H1 (cell line): ENCODE results near the gene PCDHGA1. TPM values are rescaled to one million over a fixed set of nuclear protein-coding genes. Genes with fewer than 3 reads are reported as not detected.

Experiments used
- CTCF ChIA-PET: fragments of 300-600 bp; sonication (Branson Sonifier 250); formaldehyde crosslinking; loops from one replicate; lab custom pipeline; 2021; ENCODE audit not compliant: partially characterized antibody; lab: Charles Lee
- POLR2A ChIA-PET: fragments of 300-600 bp; sonication (Branson Sonifier 250); formaldehyde crosslinking; loops from one replicate; lab custom pipeline; 2021; ENCODE audit warnings: inconsistent platforms; ENCODE audit not compliant: partially characterized antibody; lab: Charles Lee
- DNase-seq, 2 experiments: peaks; one replicate each; pipeline versions ENCODE4 v3.0.0 to v3.0.0-alpha.2; 2010 to 2022; ENCODE audit warnings: low spot score in 2 of 2, low read depth in 1 of 2, mixed read lengths in 1 of 2
- FAIRE-seq: peaks from 2 replicates; lab custom pipeline; 2011; peaks lifted over from hg19 to GRCh38; lab: Jason Lieb, UNC
- H2AFZ ChIP-seq: 2 replicates; pipeline ENCODE4 v1.8.1; 2012; ENCODE audit warnings: low read length, inconsistent platforms
- H2AK5ac ChIP-seq: 2 replicates; pipeline ENCODE4 v1.6.1; 2013; ENCODE audit warnings: low read depth, low read length
- H2BK120ac ChIP-seq: replicated peaks from 2 replicates; pipeline ENCODE3; 2013; ENCODE audit warnings: low read depth, low read length, inconsistent platforms
- H2BK12ac ChIP-seq: 2 replicates; pipeline ENCODE4 v1.6.1; 2013; ENCODE audit warnings: low read depth, low read length
- H2BK15ac ChIP-seq: 2 replicates; pipeline ENCODE4 v1.6.1; 2013; ENCODE audit warnings: low read length
- H2BK20ac ChIP-seq: 2 replicates; pipeline ENCODE4 v1.6.1; 2013; ENCODE audit warnings: low read length
- H2BK5ac ChIP-seq: 2 replicates; pipeline ENCODE4 v1.6.1; 2013; ENCODE audit warnings: low read depth, low read length
- H3K14ac ChIP-seq: 2 replicates; pipeline ENCODE4 v1.6.1; 2013; ENCODE audit warnings: inconsistent platforms; ENCODE audit not compliant: insufficient read length
- H3K18ac ChIP-seq: 2 replicates; pipeline ENCODE4 v1.6.1; 2013; ENCODE audit warnings: low read length; ENCODE audit errors: extremely low read depth
- H3K23ac ChIP-seq: 2 replicates; pipeline ENCODE4 v1.6.1; 2013; ENCODE audit warnings: inconsistent platforms; ENCODE audit not compliant: insufficient read length
- H3K23me2 ChIP-seq: 2 replicates; pipeline ENCODE4 v1.6.1; 2013; ENCODE audit warnings: low read depth, low read length
- H3K27ac ChIP-seq: 2 replicates; pipeline ENCODE4 v1.6.1; 2011; ENCODE audit warnings: low read depth, low read length, inconsistent platforms
- H3K27me3 ChIP-seq, 4 experiments: replicated peaks in 1 of 4; 1 replicate in 1 of 4; 2 replicates in 3 of 4; pipeline versions ENCODE4 v1.6.1 to v1.8.1; 2011 to 2013; ENCODE audit warnings: low read length in 3 of 4, mild to moderate bottlenecking in 3 of 4, inconsistent platforms in 2 of 4, mixed read lengths in 2 of 4, moderate library complexity in 1 of 4; ENCODE audit not compliant: control insufficient read depth in 3 of 4, insufficient read depth in 3 of 4; ENCODE audit errors: extremely low read depth in 1 of 4
- H3K36me3 ChIP-seq, 4 experiments: 2 replicates each; pipeline versions ENCODE4 v1.6.1 to v1.8.1; 2011 to 2013; ENCODE audit warnings: mild to moderate bottlenecking in 4 of 4, low read length in 3 of 4, moderate library complexity in 2 of 4, control low read depth in 1 of 4, inconsistent platforms in 1 of 4; ENCODE audit not compliant: insufficient read depth in 4 of 4, control insufficient read depth in 2 of 4
- H3K4ac ChIP-seq: replicated peaks from 2 replicates; pipeline ENCODE3; 2013; ENCODE audit warnings: low read length, low read depth, mixed read lengths, inconsistent platforms; ENCODE audit not compliant: insufficient read length
- H3K4me1 ChIP-seq, 4 experiments: replicated peaks in 1 of 4; 1 replicate in 1 of 4; 2 replicates in 3 of 4; pipeline versions ENCODE4 v1.6.1 to v1.8.1; 2011 to 2013; ENCODE audit warnings: low read length in 3 of 4, inconsistent platforms in 2 of 4, mixed read lengths in 1 of 4; ENCODE audit not compliant: insufficient read depth in 4 of 4, control insufficient read depth in 3 of 4
- H3K4me2 ChIP-seq, 2 experiments: 2 replicates each; pipeline versions ENCODE4 v1.6.1 to v1.8.1; 2011 to 2013; ENCODE audit warnings: low read depth in 2 of 2, low read length in 2 of 2, control low read depth in 1 of 2, inconsistent platforms in 1 of 2, mild to moderate bottlenecking in 1 of 2; ENCODE audit not compliant: insufficient read depth in 1 of 2
- H3K4me3 ChIP-seq, 4 experiments: fragments of 200-600, 300-600 bp in 1 of 4; sonication (generic), shearing (Covaris generic), sonication (Bioruptor Twin) in 1 of 4; 2 replicates each; pipeline versions ENCODE4 v1.5.1 to v1.8.1; 2011 to 2016; ENCODE audit warnings: low read length in 4 of 4, low read depth in 3 of 4, control low read depth in 2 of 4, inconsistent platforms in 2 of 4, mild to moderate bottlenecking in 2 of 4, mixed read lengths in 1 of 4, moderate library complexity in 1 of 4; ENCODE audit not compliant: insufficient read depth in 2 of 4; ENCODE audit errors: extremely low read depth in 1 of 4
- H3K56ac ChIP-seq: replicated peaks from 2 replicates; pipeline ENCODE3; 2013; ENCODE audit warnings: low read depth, mild to moderate bottlenecking, mixed read lengths, low read length, inconsistent platforms; ENCODE audit not compliant: insufficient read length
- H3K79me1 ChIP-seq: 2 replicates; pipeline ENCODE4 v1.6.1; 2013; ENCODE audit warnings: low read depth, low read length, control low read depth
- H3K79me2 ChIP-seq, 2 experiments: 2 replicates each; pipeline versions ENCODE4 v1.6.1 to v1.8.1; 2012 to 2013; ENCODE audit warnings: low read length in 2 of 2, mild to moderate bottlenecking in 2 of 2, inconsistent platforms in 1 of 2; ENCODE audit not compliant: insufficient read depth in 2 of 2, control insufficient read depth in 1 of 2
- H3K9ac ChIP-seq, 4 experiments: replicated peaks in 1 of 4; 1 replicate in 1 of 4; 2 replicates in 3 of 4; pipeline versions ENCODE4 v1.6.1 to v1.8.1; 2011 to 2013; ENCODE audit warnings: low read depth in 3 of 4, low read length in 3 of 4, control low read depth in 2 of 4, mild to moderate bottlenecking in 2 of 4, moderate library complexity in 2 of 4, inconsistent platforms in 1 of 4; ENCODE audit errors: extremely low read depth in 1 of 4
- H3K9me3 ChIP-seq, 2 experiments: 2 replicates each; pipeline versions ENCODE4 v1.6.1 to v1.8.1; 2012 to 2013; ENCODE audit warnings: mild to moderate bottlenecking in 2 of 2, moderate library complexity in 2 of 2, control low read depth in 1 of 2, inconsistent platforms in 1 of 2, low read depth in 1 of 2, low read length in 1 of 2, mixed read lengths in 1 of 2; ENCODE audit not compliant: insufficient read depth in 2 of 2
- H4K20me1 ChIP-seq, 2 experiments: replicated peaks in 1 of 2; 2 replicates each; pipeline versions ENCODE3 to v1.8.1; 2011 to 2013; ENCODE audit warnings: inconsistent platforms in 2 of 2, low read length in 2 of 2, mild to moderate bottlenecking in 1 of 2; ENCODE audit not compliant: insufficient read depth in 2 of 2, control insufficient read depth in 1 of 2
- H4K5ac ChIP-seq: 2 replicates; pipeline ENCODE4 v1.6.1; 2013; ENCODE audit warnings: low read length, low read depth, mixed read lengths, inconsistent platforms; ENCODE audit not compliant: insufficient read length
- H4K8ac ChIP-seq: 2 replicates; pipeline ENCODE4 v1.8.0; 2013; ENCODE audit warnings: mild to moderate bottlenecking, moderate library complexity, low read length, inconsistent platforms; ENCODE audit not compliant: insufficient read depth; ENCODE audit errors: extremely low read depth
- H4K91ac ChIP-seq: replicated peaks from 2 replicates; pipeline ENCODE3; 2013; ENCODE audit warnings: low read length, mixed read lengths, inconsistent platforms; ENCODE audit not compliant: insufficient read length
- CREB1 ChIP-seq: IDR thresholded peaks from 2 replicates; pipeline ENCODE4 v1.6.1; 2012; ENCODE audit warnings: inconsistent platforms
- EGR1 ChIP-seq: IDR thresholded peaks from 2 replicates; pipeline ENCODE4 v1.6.1; 2011; ENCODE audit warnings: low read depth, low read length, borderline replicate concordance
- JUN ChIP-seq: IDR thresholded peaks from 2 replicates; pipeline ENCODE4 v1.6.1; 2011; ENCODE audit warnings: low read depth, mild to moderate bottlenecking, improper control_type of control experiment, low read length
- KDM5A ChIP-seq: fragments of 200-600 bp; IDR thresholded peaks from 2 replicates; pipeline ENCODE4 v1.7.1; 2012; ENCODE audit warnings: mild to moderate bottlenecking, low read length, inconsistent platforms, mixed read lengths
- RXRA ChIP-seq: IDR thresholded peaks from 2 replicates; pipeline ENCODE4 v1.6.1; 2011; ENCODE audit warnings: low read depth, mild to moderate bottlenecking, low read length, moderate library complexity; ENCODE audit not compliant: insufficient read depth
- SAP30 ChIP-seq: fragments of 300-600 bp; sonication (generic); IDR thresholded peaks from 2 replicates; pipeline ENCODE4 v1.7.1; 2012; ENCODE audit warnings: low read length, moderate library complexity, mild to moderate bottlenecking, inconsistent platforms; ENCODE audit not compliant: insufficient read depth, insufficient replicate concordance
- SP4 ChIP-seq: IDR thresholded peaks from 2 replicates; pipeline ENCODE4 v1.6.1; 2012; ENCODE audit warnings: low read length, inconsistent platforms
- SUZ12 ChIP-seq: fragments of 200-600 bp; sonication (generic); IDR thresholded peaks from 2 replicates; pipeline ENCODE4 v1.6.1; 2012; ENCODE audit warnings: mild to moderate bottlenecking, inconsistent platforms, low read length, moderate library complexity, mixed read lengths
- TAF7 ChIP-seq: optimal IDR thresholded peaks from 2 replicates; pipeline ENCODE3; 2011; ENCODE audit warnings: low read depth, mild to moderate bottlenecking, inconsistent platforms, low read length, moderate library complexity, borderline replicate concordance
- TBP ChIP-seq: IDR thresholded peaks from 2 replicates; pipeline ENCODE4 v1.6.1; 2011; ENCODE audit warnings: low read depth, low read length, improper control_type of control experiment
- TCF12 ChIP-seq: IDR thresholded peaks from 2 replicates; pipeline ENCODE4 v1.6.1; 2011; ENCODE audit warnings: low read depth, mild to moderate bottlenecking, low read length
- TEAD4 ChIP-seq: IDR thresholded peaks from 2 replicates; pipeline ENCODE4 v1.6.1; 2012; ENCODE audit warnings: low read depth, low read length, inconsistent platforms, mixed read lengths
- WGBS, 2 experiments: shearing (Covaris generic) in 1 of 2; methylation state at CpG; one replicate each; pipeline versions ENCODE4 v1.1.6 to v1.1.7; 2013 to 2015; ENCODE audit warnings: low lambda C conversion rate in 2 of 2, mixed read lengths in 2 of 2, inconsistent platforms in 1 of 2, low coverage in 1 of 2, missing lambda C conversion rate in 1 of 2; ENCODE audit not compliant: insufficient replicate concordance in 2 of 2, insufficient coverage in 1 of 2, insufficient read length in 1 of 2; ENCODE audit errors: extremely low coverage in 1 of 2, missing lambda C conversion rate in 1 of 2; 5-methylcytosine and 5-hydroxymethylcytosine counted together
- polyA plus RNA-seq, 7 experiments: library from polyadenylated mRNA; depleted of rRNA in 3 of 7; stranded (reverse) in 5 of 7; unstranded in 2 of 7; fragments of >200 nt in 5 of 7; fragments of 200-250 nt in 2 of 7; gene quantifications; 1 replicate in 5 of 7; 2 replicates in 1 of 7; 4 replicates in 1 of 7; pipeline versions ENCODE4 v1.2.1 to v1.2.3, GENCODE V29; 2011 to 2013; ENCODE audit warnings: missing spikeins in 2 of 7, mixed read lengths in 2 of 7
- total RNA-seq: library from RNA; stranded (reverse); fragmentation: NEBNext Ultra II Directional; extraction: Animal tissue kit (Norgen Biotek cat#: 25700); gene quantifications from 2 replicates; pipeline ENCODE4 v1.2.1, GENCODE V29; 2021

The PCDHGA1 gene
- total and polyA plus RNA-seq, 2 of the 8 experiments (the other 6 are each of a cell fraction or from before 2014, with no cell fraction given), result 0.57 to 0.89 TPM

GRCh38 chr5:141421489-141421855 lies 91.2 kb downstream of the PCDHGA1 start:
- no peak overlapping the region for H2AFZ ChIP-seq
- no peak overlapping the region for H2BK5ac ChIP-seq
- POLR2A ChIA-PET, result interaction anchor here (1.2 to 2.6 kb wide), 7 partner anchors 13 to 143 kb away, joined by 3 to 14 read pairs (median 7); no protein-coding TSS in a partner anchor
- H3K79me1 ChIP-seq, result no peaks in the 10 kb centered on the region
- CTCF ChIA-PET, result interaction anchor here (0.6 to 23.3 kb wide), 47 partner anchors 9 to 229 kb away, joined by 3 to 1236 read pairs (median 5); partner anchors contain the start of genes PCDHB10, PCDHB11, PCDHB14 and PCDHB15
- H3K4me3 ChIP-seq, result peak overlapping the region; percentile 15 to 52 (median 32); a peak in 6 of 8 replicates
- H3K9ac ChIP-seq, result no peak overlapping the region
- no peak overlapping the region for H4K91ac ChIP-seq
- H3K27ac ChIP-seq, result no peak overlapping the region
- H2BK15ac ChIP-seq, result no peak overlapping the region
- FAIRE-seq (no peak), DNase-seq (no peak)
- no peak overlapping the region for H2BK12ac ChIP-seq
- no peaks in the 10 kb centered on the region for H4K20me1 ChIP-seq
- H3K56ac ChIP-seq, result no peak overlapping the region
- peaks cover 38 to 44% of the 10 kb centered on the region in 2 experiments for H3K9me3 ChIP-seq
- peaks cover 0 to 30% (median 3%) of the 10 kb centered on the region in 4 experiments; a peak in 3 of 8 replicates for H3K36me3 ChIP-seq
- H3K4me1 ChIP-seq, result no peaks in the 10 kb centered on the region; a peak in 1 of 7 replicates
- 84% methylated on average over 13 of the region's 13 CpGs; no CpG with 5 or more reads in 1 of the 2 experiments for WGBS, 2 experiments
- peaks cover 0 to 12% (median 6%) of the 10 kb centered on the region in 4 experiments; a peak in 4 of 7 replicates for H3K27me3 ChIP-seq
- H4K5ac ChIP-seq, result no peak overlapping the region
- H3K79me2 ChIP-seq, result no peaks in the 10 kb centered on the region; a peak in 1 of 4 replicates
- no peak overlapping the region for H3K18ac ChIP-seq
- no peak overlapping the region for H2BK20ac ChIP-seq
- no peak overlapping the region for H2BK120ac ChIP-seq
- no peak overlapping the region for H4K8ac ChIP-seq
- H2AK5ac ChIP-seq, result no peak overlapping the region
- H3K14ac ChIP-seq, result no peak overlapping the region
- no peak overlapping the region for H3K4ac ChIP-seq
- H3K23ac ChIP-seq, result no peak overlapping the region
- H3K4me2 ChIP-seq, result peak overlapping the region in 1 of 2 experiments; percentile 48; a peak in 2 of 4 replicates
- H3K23me2 ChIP-seq, result no peaks in the 10 kb centered on the region
- no peak for TF ChIP-seq TEAD4
- TF ChIP-seq SAP30, result no peak
- TF ChIP-seq RXRA, result no peak
- TF ChIP-seq TBP, result no peak
- TF ChIP-seq SP4, result no peak
- TF ChIP-seq SUZ12, result no peak
- no peak for TF ChIP-seq TCF12
- no peak for TF ChIP-seq TAF7
- no peak for TF ChIP-seq CREB1
- TF ChIP-seq KDM5A, result no peak
- TF ChIP-seq EGR1, result no peak
- no peak for TF ChIP-seq JUN
